Vagina (tissue), 2 donors: Measurements from ENCODE around the gene INPP5B. TPM values are rescaled to one million over a fixed set of nuclear protein-coding genes. Genes with fewer than 3 reads are reported as not detected.
"Not testable (repeated sequence)": the region's sequence is repeated elsewhere in the genome, so short reads cannot be mapped to it uniquely, and the experiment has no call there.

Experiments
- DNase-seq, 2 donors: peaks; one replicate each; pipeline ENCODE4 v3.0.0-alpha.2; 2017; ENCODE audit errors: extremely low spot score in 2 of 2
- H3K27ac ChIP-seq: fragments of 200-600 bp; sonication (generic); one replicate; pipeline ENCODE4 v1.5.1; 2019
- H3K27me3 ChIP-seq: fragments of 200-600 bp; sonication (generic); one replicate; pipeline ENCODE4 v1.5.1; 2019
- H3K36me3 ChIP-seq, 2 donors: fragments of 200-600 bp; sonication (generic); one replicate each; pipeline ENCODE4 v1.5.1; 2017 to 2019
- H3K4me1 ChIP-seq: fragments of 200-600 bp; sonication (generic); one replicate; pipeline ENCODE4 v1.5.1; 2019
- H3K4me3 ChIP-seq, 2 donors: fragments of 200-600 bp; sonication (generic); 1 replicate in 1 of 2; 2 replicates in 1 of 2; pipeline ENCODE4 v1.5.1; 2016 to 2019
- H3K9me3 ChIP-seq: fragments of 200-600 bp; sonication (generic); one replicate; pipeline ENCODE4 v1.5.1; 2019
- POLR2A ChIP-seq, 2 donors: fragments of 450-650 bp; IDR thresholded peaks; one replicate each; pipeline ENCODE4 v1.6.1; 2017; ENCODE audit warnings: antibody characterized with exemption in 2 of 2, mild to moderate bottlenecking in 2 of 2, moderate library complexity in 2 of 2
- POLR2AphosphoS5 ChIP-seq, 2 donors: sonication (generic); formaldehyde crosslinking; IDR thresholded peaks; one replicate each; pipeline ENCODE4 v1.9.0; 2017; ENCODE audit warnings: antibody characterized with exemption in 2 of 2, mild to moderate bottlenecking in 2 of 2, low read depth in 1 of 2; ENCODE audit not compliant: insufficient read depth in 1 of 2
- intact Hi-C: fragments of 100-400 bp; cut with DNase I; formaldehyde crosslinking; loops from one replicate; pipeline ENCODE4 v1.15.1; 2023
- total RNA-seq: library from RNA; depleted of rRNA; stranded (reverse); fragments of >200 nt; gene quantifications from one replicate; pipeline ENCODE4 v1.2.3, GENCODE V29; 2016
- TF ChIP-seq, protein P1 (sequence below), 3 experiments: fragments of 450-650 bp in 2 of 3; fragments of 200-600 bp in 1 of 3; sonication (generic) in 1 of 3; IDR thresholded peaks; one replicate each; pipeline ENCODE4 v1.5.1; 2017 to 2019; ENCODE audit warnings: antibody characterized with exemption in 3 of 3, mild to moderate bottlenecking in 2 of 3, moderate library complexity in 2 of 3

INPP5B gene
- total RNA-seq, 1 donor from 2014 or later = 31.2 TPM

DNA sequence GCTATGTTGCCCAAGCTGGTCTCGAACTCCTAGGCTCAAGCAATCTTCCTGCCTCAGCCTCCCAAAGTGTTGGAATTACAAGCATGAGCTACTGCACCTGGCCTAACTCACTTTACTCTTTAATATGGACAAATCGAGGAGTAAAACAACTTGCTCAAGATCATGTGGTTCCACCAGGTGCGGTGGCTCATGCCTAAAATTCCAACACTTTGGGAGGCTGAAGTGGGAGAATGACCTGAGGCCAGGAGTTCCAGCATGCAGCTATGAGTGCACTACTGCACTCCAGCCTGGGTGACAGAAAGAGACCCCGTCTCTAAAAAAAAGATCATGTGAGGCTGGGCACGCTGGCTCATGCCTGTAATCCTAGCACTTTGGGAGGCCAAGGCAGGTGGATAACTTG, 2.0 kb downstream of the INPP5B start:
- DNase-seq = no peak
- TF ChIP-seq, protein P1, sequence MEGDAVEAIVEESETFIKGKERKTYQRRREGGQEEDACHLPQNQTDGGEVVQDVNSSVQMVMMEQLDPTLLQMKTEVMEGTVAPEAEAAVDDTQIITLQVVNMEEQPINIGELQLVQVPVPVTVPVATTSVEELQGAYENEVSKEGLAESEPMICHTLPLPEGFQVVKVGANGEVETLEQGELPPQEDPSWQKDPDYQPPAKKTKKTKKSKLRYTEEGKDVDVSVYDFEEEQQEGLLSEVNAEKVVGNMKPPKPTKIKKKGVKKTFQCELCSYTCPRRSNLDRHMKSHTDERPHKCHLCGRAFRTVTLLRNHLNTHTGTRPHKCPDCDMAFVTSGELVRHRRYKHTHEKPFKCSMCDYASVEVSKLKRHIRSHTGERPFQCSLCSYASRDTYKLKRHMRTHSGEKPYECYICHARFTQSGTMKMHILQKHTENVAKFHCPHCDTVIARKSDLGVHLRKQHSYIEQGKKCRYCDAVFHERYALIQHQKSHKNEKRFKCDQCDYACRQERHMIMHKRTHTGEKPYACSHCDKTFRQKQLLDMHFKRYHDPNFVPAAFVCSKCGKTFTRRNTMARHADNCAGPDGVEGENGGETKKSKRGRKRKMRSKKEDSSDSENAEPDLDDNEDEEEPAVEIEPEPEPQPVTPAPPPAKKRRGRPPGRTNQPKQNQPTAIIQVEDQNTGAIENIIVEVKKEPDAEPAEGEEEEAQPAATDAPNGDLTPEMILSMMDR (IDR thresholded peaks at IDR 0.05) = no peak
- TF ChIP-seq POLR2AphosphoS5 (IDR thresholded peaks at IDR 0.05; ENCODE audit: insufficient read depth in 1 of 2, low read depth in 1 of 2) = no peak
- TF ChIP-seq POLR2A (IDR thresholded peaks at IDR 0.05) = no peak
- peaks cover 25% of the 10 kb centered on the region for H3K4me1 ChIP-seq
- H3K27me3 ChIP-seq = no peaks in the 10 kb centered on the region
- peaks cover 0 to 18% of the 10 kb centered on the region in 2 donors for H3K36me3 ChIP-seq
- no peak overlapping the region for H3K4me3 ChIP-seq
- peak overlapping the region; percentile 89 for H3K27ac ChIP-seq
- intact Hi-C loops = no loop called here
- H3K9me3 ChIP-seq = no peaks in the 10 kb centered on the region

DNA sequence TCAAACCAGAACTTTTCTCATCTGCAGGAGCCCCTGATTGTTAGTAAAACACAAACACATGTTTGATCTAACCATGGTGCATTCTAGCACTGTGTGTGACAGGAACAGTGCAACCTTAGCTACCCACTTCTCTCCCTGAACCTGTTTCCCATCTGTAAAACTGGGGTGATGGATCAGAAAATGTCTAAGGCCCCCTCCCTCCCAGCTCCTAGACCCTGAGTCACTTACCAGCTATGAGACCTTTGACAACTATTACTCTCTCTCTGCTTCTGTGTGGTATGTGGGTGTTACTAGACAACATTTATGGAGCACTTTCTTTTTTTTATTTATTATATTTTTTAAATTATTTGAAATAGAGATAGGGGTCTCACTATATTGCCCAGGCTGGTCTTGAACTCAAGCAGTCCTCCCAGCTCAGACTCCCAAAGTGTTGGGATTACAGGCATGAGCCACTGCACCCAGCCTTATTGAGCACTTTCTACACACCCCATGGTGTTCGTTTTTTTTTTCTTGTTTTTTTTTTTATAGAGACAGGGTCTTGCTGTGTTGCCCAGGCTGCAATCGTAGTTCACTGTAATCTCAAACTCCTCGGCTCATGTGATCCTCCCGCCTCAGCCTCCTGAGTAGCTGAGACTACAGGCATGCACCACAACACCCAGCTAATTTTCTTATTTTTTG, 2.6 kb downstream of the INPP5B start:
- no peak for DNase-seq
- Histone ChIP-seq H3K4me3 (no peak overlapping the region), H3K36me3 (peaks cover 0 to 18% of the 10 kb centered on the region in 2 donors), H3K27me3 (no peaks in the 10 kb centered on the region), H3K27ac (no peak overlapping the region), H3K4me1 (peaks cover 25% of the 10 kb centered on the region), H3K9me3 (no peaks in the 10 kb centered on the region)
- intact Hi-C loops = no loop called here
- TF ChIP-seq, protein P1 (IDR thresholded peaks at IDR 0.05) = no peak

DNA sequence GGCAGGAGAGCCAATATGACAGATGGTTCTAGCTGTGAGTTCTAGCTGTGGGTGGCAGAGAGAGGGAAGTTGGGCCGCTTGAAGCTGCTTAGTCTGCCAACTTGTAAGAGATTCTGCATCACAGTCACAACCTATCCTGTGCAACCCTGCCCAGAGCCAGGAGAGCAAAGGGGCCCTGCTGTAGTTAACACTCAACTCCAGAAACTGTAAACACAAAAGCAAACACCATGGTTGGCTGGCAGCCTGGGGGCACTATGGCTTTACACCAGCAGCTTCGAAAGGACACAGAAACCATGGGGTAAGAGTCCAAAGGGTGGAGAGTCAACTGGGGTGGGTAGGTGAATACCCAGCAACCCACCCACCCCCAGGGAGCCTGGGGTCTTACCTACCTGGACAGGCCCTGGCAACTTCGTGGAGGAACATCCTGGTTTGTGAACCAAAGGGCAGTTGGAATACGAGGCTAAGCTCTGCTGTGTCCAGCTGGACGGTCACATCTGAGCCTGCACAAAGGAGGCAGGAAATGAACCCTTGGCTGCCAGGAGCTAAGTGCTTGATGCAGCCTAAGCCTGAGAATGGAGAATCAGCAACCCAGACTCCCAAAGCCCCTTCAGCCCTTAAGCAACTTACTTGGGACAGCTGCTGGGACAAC, 6.4 kb downstream of the INPP5B start:
- intact Hi-C loops = no loop called here
- H3K9me3 ChIP-seq = no peaks in the 10 kb centered on the region
- TF ChIP-seq POLR2A (IDR thresholded peaks at IDR 0.05) = no peak
- TF ChIP-seq POLR2AphosphoS5 (IDR thresholded peaks at IDR 0.05; ENCODE audit: insufficient read depth in 1 of 2, low read depth in 1 of 2) = no peak
- TF ChIP-seq, protein P1 (IDR thresholded peaks at IDR 0.05) = no peak
- H3K27me3 ChIP-seq = no peaks in the 10 kb centered on the region
- H3K4me1 ChIP-seq = peaks cover 8% of the 10 kb centered on the region
- no peak overlapping the region for H3K4me3 ChIP-seq
- DNase-seq = no peak
- H3K27ac ChIP-seq = no peak overlapping the region
- peaks cover 0 to 18% of the 10 kb centered on the region in 2 donors for H3K36me3 ChIP-seq

DNA sequence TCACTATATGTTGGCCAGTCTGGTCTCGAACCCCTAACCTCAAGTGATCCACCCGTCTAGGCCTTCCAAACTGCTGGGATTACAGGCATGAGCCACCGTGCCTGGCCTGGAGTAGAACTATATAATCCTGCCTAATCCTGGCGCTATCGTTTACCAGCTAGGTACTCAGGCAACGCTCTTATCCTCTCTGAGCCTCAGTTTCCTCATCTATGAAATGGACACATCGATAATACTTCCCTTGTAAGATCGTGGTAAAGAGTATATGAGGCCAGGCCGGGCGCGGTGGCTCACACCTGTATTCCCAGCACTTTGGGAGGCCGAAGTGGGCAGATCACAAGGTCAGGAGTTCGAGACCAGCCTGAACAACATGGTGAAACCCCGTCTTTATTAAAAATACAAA, 10.1 kb downstream of the INPP5B start:
- H3K9me3 ChIP-seq, DNase-seq, H3K27ac ChIP-seq, H3K4me1 ChIP-seq, intact Hi-C loops, H3K27me3 ChIP-seq, H3K36me3 ChIP-seq, H3K4me3 ChIP-seq: not testable (repeated sequence)

DNA sequence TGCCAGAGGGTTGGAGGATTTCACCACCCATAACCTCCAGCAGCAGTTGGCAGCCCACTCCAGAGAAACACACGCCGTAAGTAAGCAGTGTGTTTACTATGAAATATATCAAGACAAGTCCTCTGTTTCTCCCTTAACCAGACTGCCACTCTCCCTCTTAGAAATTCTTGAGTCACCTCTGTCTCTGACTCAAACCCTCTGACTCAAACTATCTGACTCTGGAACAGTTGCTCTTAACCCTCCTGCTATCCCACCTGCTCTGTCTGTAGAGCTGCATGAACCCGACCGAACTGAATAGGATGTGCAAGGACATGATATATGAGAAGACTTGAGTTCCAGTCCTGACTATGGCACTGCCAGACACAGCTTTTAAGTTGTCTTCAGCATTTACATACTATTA, 14.1 kb downstream of the INPP5B start:
- no peak overlapping the region for H3K27ac ChIP-seq
- DNase-seq = no peak
- H3K4me1 ChIP-seq = peaks cover 19% of the 10 kb centered on the region
- H3K36me3 ChIP-seq = no peaks in the 10 kb centered on the region
- intact Hi-C loops = no loop called here
- no peaks in the 10 kb centered on the region for H3K9me3 ChIP-seq
- no peak overlapping the region for H3K4me3 ChIP-seq
- no peaks in the 10 kb centered on the region for H3K27me3 ChIP-seq
- TF ChIP-seq POLR2AphosphoS5 (IDR thresholded peaks at IDR 0.05; ENCODE audit: insufficient read depth in 1 of 2, low read depth in 1 of 2) (no peak), POLR2A (IDR thresholded peaks at IDR 0.05) (no peak)
- TF ChIP-seq, protein P1 (IDR thresholded peaks at IDR 0.05) = no peak
